Fibroblast of upper back skin (primary cell): ENCODE measurements around the gene STAC3.
A peak's percentile ranks its signal among the peaks of the same experiment; 100 is the strongest.

ENCODE experiments used
- DNase-seq: peaks from one replicate; pipeline ENCODE4 v3.0.0-alpha.2; 2013

Gene STAC3

DNA sequence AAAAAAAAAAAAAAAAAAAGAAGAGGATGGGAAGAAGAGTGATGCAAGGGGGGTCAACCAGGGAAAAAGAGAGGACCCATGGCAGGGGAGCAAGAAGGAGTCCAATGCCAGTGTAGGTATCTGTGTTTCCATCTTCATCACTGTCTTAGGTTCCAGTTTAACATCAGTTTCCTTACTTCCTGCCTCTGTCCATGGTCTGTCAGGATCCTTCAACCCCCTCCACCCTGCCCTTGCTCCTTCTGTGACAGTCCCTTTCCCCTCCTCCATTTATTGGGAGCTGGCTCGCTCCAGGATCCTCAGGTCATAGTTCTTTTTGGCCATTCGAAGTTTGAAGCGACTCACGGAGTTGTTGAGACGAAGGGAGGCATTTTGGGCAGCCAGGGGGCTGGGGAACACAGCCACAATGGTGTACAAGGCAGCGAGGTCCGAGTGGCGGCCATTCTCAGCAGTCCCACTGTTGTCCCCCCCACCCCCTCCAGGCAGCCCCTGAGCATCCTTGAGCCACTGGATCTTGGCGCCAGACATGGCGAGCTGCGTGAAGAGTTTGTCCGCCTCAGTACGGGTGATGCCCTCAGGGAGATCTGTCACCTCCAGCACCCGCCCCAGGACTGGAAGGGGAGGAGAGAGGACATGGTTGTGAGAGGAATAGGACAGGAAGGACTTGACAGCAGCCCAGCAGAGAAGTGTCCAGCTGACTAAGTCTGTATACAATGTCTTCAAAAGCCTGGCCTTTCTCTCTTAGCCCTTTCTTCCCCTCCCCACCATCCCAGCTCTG, 3.7 kb upstream of the STAC3 start:
- DNase-seq = no peak

DNA sequence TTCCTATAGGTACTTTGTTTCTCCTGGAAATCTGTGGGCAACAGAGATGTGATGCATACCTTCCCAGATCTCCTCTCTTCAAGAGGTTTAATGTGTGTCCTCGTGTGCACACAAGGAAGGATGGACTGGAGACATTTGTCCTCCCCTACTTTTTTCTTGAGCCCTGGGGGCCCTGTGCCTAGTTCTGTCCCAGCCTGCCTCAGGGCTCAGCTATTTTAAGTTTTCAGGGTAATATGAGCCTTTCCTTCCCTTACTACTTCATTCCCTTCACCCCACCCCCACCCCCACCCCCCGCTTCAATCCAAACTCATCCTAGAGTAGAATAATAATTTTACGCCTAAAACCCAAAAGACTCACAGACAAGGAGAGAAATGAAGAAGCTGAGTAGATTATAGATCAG, 446 bp downstream of the STAC3 start:
- DNase-seq = no peak

GRCh38 chr12:57248934-57249742, 1.8 kb downstream of the STAC3 start:
- no peak for DNase-seq

GRCh38 chr12:57247041-57247440, 3.9 kb downstream of the STAC3 start:
- no peak for DNase-seq

DNA sequence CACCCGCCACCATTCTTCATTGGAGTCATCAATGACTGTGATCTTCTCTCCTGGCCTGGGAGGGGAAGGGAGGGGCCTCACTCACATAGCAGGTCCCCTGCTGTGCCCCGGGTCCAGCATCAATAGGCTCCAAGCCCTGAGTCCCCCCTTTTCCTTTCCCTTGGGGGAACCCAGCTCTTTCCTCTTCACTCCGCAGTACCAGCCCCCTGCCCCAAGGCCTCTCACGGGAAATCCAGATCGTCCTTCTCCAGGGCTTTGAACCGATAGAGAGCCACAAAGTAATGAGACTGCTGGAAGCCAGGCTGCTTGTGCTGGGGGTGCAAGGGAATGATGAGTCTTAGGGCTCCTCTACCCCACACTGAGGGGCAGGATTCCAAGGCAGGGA, 6.7 kb downstream of the STAC3 start:
- no peak for DNase-seq

- DNase-seq = peak; percentile 65
Observed at GRCh38 chr12:57243521-57244311, 7.3 kb downstream of the STAC3 start.

DNA sequence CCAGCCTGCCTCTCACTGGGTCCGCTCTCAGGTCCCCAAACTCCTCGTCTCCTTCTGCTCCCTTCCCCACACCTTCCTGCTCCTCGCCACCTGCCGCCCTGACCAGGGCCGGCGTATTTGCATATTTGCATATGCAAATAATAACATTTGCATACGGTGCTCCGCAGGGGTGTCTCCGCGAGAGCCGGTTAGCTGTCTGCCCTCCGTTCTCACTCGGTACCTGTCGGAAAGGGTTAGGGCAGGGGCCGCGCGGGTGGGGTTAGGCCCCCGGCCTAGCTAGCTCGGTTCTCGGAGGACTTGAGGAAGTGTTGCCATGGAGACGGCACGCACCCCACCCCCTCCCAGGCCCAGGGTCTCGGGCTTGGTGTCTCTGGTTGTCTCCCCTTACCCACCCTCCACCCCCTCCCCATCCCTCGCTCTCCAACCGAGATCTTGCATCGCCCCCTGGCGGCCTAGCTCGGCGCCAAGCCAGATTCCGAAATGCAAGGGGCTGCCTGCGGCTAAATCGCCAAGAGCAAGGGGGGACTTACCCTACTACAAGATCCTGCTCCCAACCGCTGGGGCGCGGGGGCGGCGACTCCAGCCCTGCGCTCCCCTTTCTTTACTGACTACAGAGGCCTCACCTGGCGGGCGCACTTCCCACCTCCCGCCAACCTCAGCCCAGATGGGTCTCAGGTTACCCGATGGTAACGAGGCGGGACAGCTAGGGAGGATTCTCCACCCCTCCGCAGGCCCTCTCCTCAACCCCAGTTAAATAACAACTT, 8.1 kb downstream of the STAC3 start:
- DNase-seq = peak; percentile 53

- DNase-seq = no peak
Observed at GRCh38 chr12:57242329-57242690, 8.7 kb downstream of the STAC3 start.

DNA sequence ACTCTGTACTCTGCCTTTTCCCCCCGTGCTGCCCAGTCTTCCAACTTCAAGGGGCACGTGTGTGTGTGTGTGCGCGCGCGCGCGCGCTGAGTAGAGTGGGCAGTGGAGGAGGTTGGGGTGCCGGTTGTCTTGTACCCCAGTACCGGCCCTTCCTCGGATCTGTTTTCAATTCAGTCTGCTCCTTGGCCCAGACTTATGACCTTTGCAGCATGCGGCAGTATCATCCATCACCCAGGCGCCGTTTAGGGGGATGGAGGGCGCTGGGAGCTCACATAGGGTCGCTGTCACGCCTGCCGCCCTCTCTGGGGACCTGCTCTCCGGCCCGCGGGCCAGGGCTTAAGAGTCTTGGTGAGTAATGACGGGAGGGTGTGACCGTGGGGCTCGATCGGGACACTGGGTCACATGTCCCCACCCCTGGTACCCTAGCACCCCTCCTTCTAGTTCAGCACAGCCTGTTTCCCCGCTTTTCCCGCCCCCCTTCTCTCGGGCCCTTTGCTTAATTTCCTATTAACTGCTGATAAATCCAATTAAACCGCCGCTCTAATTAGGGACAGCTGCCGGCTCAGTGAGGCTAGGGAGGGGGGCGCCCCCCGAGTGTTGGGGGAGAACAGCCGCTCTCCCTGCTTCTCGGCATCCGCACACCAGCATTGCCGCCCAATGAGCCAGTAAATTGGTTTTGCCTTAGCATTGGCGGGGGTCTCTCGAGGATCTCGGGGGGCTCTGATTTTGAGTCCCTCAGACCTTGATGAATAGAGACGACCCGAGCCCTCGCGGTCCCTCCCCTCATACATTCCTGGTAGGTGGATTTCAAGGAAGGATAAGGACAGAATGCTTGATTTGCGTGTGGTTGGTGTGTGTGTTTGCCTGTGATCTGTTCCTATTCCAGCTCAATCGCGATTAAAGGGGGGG, 9.3 kb downstream of the STAC3 start:
- no peak for DNase-seq

DNA sequence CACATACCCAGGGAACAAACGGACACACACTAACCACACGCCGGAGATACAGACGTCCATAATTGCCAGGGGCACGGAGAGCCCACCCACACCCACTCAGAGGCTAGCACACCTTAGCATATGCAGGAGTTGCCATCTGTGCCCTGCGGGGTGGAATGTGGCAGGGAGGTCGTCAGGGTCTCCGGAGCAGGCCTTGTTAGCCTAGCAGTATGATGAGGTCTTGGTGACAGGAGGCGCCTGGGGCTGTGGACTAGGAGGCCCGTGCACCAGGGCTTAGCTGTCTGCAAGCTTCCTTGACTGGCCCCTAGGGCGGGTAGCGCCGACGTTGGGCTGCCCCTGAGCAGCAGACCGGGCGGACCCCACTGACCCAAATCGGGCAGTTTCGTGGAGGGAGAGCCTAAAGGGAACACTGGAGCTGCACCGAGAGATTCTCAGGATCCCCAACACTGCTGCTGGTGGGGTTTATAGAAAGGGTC, 10.0 kb downstream of the STAC3 start:
- no peak for DNase-seq

DNA sequence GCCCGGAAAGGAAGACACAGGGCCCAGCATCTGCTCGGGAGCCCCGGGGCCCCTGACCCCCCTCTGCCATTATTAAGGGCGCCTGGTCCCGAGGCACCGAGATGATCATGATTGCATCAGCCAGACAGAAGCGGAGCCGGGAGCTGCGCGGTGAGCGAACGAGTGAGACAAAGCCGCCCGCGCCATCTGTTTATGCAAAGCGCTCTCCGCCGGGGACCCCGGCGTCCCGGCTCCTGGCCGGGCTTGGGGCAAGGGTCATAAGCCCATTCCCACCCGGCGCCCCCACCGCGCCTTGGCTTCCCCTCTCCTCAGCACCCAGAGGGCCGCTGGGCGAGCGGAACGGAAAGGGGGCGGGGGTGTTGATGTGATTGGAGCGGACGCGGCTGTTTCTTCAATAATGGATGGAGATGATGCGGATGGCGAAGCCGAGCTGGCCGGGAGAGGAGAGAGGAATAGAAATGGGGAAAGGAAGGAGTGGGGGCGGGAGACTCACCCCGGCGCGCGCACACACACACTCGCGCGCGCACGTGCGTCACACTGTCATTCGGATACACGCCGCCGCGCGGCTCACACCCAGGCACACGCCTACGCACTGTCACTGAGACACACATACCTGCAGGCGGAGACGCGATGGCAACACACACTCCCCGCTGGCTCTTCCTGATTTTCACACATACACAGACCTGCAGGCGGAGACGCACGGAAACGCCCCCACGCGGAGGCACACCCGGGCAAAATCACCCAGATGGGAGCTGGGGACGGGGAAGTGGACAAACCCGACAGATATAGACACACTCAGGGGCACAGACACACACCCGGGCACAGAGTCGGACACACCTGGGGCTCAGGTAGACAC, 10.7 kb downstream of the STAC3 start:
- DNase-seq = peak; percentile 66

DNA sequence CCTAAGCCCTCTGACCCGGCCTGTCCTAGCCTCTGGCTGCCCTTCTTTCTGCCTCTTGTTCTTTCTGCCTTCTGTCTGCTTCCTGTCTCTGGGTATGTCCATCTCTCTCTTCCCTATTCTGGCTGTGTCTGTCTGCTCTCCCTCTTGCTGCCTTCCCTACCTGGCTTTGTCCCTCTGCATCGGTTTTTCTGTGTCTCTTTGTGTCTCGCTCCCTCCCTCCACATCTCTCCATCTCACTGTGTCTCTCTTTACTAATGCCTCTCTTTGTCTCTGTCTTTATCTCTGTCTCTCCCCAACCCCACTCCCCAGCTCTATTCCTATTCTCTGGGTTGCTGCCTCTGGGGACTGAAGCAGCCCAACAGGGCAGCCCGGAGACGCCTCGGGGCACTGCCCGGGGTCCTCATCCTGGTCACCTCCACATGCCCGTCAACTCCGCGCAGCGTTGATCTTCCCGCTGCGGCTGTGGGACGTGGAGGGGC, 11.4 kb downstream of the STAC3 start:
- DNase-seq = no peak

DNA sequence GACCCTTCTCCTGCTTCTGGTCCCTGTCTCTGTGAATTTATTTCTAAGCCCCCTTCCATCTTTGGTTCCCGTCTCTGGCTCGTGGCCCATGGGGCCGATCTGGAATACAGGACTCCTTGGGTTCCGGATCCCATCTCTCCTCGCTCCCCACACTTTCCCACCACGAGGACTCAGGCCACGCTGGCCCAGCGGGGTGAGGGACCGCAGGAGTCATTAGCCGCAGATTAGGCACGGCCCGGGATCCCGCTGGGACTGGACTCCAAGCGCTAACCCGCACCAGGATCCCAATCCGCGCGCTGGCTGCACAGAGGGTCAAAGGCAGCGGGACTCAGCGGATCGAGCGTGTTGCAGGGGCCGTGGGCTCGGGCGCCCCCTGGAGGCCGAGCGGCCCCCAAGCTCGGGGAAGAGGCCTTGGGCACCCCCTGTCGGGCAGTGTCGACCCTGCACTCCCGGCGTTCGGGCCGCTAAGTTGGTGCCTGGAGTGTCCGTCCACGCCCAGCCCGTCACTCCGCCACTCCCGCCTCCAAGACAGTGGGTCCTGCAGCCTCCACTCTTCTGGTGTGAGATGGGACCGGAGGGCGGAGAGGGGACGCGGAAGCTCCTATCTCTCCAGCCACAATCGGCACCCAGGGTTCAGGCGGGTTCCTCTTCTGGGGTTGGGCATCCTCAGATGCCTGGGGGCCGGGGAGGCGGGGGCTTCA, 12.0 kb downstream of the STAC3 start:
- DNase-seq = peak; percentile 86

DNA sequence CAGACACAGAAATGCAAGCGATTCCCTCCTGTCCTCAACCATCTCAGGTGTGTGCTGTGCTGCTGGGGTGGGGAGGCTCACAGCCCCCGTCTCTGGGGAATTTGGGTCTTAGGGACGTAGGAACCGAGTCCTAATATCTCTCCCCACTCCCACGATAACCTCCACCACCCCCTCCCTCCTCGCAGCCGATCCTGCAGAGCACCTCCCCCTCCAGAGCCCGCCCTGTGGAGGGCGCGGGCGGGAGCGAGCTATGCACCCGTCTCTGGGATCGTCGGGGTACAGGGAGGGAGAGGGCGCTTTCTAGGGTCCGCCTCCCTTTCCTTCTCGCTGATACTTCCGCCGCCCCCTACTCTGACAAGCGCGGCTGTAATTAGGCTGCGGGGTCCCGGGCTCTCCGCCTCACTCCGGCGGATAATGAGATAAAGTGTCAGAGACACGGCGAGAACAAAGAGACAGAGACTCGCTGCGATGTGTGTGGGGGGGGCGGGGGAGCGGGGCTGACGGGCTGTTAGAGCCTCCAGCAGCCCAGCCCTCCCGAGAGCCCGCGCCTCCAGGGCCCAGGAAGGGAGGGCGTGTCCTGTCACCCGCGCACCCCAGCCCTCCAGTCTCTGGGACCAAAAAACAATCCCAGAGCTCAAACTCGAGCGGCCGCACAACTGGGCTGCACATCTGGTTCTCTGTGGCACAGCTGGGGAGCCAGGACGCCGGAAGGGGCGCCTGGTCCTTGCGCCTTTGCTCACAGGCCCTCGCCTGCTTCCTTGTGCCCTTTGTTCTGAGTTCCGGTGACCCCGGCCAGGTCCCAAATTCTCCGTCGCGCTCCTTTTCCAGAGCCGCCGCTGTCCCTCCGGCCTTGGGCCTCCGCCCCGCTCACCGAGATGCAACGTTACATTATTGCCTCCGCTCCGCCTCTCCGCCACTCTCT, 12.8 kb downstream of the STAC3 start:
- no peak for DNase-seq

DNA sequence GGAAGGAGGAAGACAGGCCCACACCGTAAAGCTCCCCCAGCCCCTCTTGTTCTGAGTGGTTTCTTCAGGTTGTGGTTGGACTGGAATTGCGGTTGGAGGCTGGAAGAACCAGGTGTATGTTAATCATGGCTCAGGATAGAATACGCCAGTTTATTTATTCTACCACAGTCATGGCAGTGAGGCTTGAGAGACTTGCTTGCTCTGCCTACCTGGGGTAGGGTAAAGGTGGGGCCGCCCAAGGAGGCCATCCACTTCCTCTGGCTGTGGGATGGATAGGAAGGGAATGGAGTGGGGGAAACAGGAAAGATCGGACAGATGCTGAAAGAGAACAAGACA, 13.4 kb downstream of the STAC3 start:
- no peak for DNase-seq

DNA sequence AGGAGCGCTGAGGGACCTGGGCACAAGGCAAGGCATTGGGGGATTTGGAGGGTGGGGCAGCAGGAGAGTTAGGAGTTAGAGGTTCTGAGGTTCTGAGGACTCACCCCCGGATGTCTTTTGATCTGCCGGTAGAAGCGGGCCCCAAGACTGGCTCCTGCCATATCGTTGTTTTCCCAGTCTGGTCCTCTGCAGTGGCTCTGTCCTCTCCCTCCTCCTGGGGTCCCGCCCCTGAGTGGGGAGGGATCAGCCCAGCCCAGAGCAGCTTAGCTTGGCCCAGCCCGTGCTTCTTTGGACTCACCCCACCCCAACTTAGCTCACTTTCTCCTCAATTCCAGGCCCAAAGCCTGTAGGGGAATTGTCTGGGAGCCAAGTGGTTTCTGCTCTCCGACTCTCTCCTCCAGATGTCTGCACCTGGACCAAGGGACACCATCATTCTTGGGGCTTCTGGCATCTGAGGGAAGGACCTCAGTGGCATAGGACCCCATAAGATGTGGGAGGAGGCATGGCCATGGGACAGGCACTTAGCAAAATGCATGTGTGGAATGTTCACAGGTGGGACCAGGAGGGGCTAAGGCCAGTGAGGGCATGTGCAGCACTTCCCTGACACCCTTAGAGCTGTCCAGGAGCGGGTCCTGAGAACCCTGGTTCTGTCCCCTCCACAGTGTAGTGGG, 13.9 kb downstream of the STAC3 start:
- peak; percentile 49 for DNase-seq

DNA sequence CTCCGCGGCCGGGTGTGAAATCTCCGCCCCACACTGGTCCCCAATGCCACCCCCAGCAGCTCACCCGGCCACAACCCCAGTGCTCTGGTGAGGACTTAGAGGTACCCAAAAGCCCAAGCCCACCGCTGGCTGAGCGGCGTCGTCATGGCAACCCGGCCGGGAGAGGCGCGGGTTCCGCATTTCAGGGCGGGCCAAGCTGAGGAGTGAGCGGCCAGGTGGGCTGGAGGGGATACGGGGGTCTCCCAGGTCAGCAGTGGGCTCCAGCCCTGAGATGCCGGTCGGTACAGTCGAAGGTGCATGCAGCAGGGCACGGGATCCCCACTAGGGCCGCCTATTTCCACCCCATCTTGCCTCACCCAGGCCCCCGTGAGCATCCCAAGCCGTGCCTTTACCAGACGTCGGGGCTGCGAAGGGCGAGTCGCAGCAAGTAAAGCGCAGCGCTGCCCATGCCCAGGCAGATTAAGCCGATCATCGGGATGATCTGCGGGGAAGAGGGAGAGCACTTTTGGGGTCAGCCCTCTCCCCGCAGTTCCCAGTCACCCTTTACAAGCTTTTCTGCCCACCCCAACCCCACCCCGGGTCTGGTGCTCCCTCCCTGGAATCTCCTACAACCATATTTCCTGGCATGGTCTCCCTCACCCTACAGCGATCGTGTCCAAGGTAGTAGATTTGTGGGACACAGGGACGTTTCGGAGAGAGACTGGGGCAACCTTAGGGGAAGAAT, 14.6 kb downstream of the STAC3 start:
- DNase-seq = no peak
